Measurements from ENCODE around the gene AFAP1L2.

The AFAP1L2 gene

DNA sequence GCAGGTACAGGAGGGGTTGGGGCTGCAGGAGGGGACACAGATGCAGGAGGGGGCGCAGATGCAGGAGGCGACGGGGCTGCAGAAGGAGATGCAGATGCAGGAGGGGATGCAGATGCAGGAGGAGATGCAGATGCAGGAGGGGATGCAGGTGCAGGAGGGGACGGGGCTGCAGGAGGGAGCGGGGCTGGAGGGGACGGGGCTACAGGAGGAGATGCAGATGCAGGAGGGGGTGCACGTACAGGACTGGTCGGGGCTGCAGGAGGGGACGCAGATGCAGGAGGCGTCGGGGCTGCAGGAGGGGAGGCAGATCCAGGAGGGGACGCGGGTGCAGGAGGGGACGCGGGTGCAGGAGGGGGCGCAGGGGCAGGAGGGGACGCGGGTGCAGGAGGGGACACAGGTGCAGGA lies 98.8 kb downstream of the AFAP1L2 start:
- ATAC-seq = no peak
- no peak for TF ChIP-seq SNAI2 (CRISPR knock-in tag; IDR thresholded peaks at IDR 0.05)
- TF ChIP-seq GLIS3 (CRISPR knock-in tag; IDR thresholded peaks at IDR 0.05) = no peak
- no peak for TF ChIP-seq ARNTL (CRISPR knock-in tag; IDR thresholded peaks at IDR 0.05; ENCODE audit: borderline replicate concordance, low read depth)
- TF ChIP-seq ZNF70 (CRISPR knock-in tag; IDR thresholded peaks at IDR 0.05) = no peak
- no peak for TF ChIP-seq TCF4 (CRISPR knock-in tag; IDR thresholded peaks at IDR 0.05; ENCODE audit: borderline replicate concordance)
- TF ChIP-seq, protein P1, sequence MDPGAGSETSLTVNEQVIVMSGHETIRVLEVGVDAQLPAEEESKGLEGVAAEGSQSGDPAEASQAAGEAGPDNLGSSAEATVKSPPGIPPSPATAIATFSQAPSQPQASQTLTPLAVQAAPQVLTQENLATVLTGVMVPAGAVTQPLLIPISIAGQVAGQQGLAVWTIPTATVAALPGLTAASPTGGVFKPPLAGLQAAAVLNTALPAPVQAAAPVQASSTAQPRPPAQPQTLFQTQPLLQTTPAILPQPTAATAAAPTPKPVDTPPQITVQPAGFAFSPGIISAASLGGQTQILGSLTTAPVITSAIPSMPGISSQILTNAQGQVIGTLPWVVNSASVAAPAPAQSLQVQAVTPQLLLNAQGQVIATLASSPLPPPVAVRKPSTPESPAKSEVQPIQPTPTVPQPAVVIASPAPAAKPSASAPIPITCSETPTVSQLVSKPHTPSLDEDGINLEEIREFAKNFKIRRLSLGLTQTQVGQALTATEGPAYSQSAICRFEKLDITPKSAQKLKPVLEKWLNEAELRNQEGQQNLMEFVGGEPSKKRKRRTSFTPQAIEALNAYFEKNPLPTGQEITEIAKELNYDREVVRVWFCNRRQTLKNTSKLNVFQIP (CRISPR knock-in tag; IDR thresholded peaks at IDR 0.05; ENCODE audit: borderline replicate concordance, low read depth) = no peak
- TF ChIP-seq ZNF565 (CRISPR knock-in tag; conservative IDR thresholded peaks at IDR 0.05; ENCODE audit: low read depth) = no peak
- TF ChIP-seq ZC3H10 (CRISPR knock-in tag; IDR thresholded peaks at IDR 0.05) = no peak
- no peak for TF ChIP-seq ISL1 (CRISPR knock-in tag; IDR thresholded peaks at IDR 0.05)
- TF ChIP-seq RARB (CRISPR knock-in tag; IDR thresholded peaks at IDR 0.05) = no peak

GRCh38 chr10:114304571-114305421 lies 99.5 kb downstream of the AFAP1L2 start:
- TF ChIP-seq ZNF8 (CRISPR knock-in tag; IDR thresholded peaks at IDR 0.05) (no peak), ZNF70 (CRISPR knock-in tag; IDR thresholded peaks at IDR 0.05) (no peak), BACH2 (CRISPR knock-in tag; IDR thresholded peaks at IDR 0.05; ENCODE audit: borderline replicate concordance) (no peak), TCF4 (CRISPR knock-in tag; IDR thresholded peaks at IDR 0.05; ENCODE audit: borderline replicate concordance) (no peak), GLIS3 (CRISPR knock-in tag; IDR thresholded peaks at IDR 0.05) (no peak), ARNTL (CRISPR knock-in tag; IDR thresholded peaks at IDR 0.05; ENCODE audit: borderline replicate concordance, low read depth) (no peak), RARB (CRISPR knock-in tag; IDR thresholded peaks at IDR 0.05) (no peak), CSDC2 (CRISPR knock-in tag; IDR thresholded peaks at IDR 0.05) (no peak), PATZ1 (CRISPR knock-in tag; IDR thresholded peaks at IDR 0.05; ENCODE audit: borderline replicate concordance) (no peak), ZFP30 (CRISPR knock-in tag; IDR thresholded peaks at IDR 0.05) (no peak)
- ATAC-seq = peak; percentile 86

DNA sequence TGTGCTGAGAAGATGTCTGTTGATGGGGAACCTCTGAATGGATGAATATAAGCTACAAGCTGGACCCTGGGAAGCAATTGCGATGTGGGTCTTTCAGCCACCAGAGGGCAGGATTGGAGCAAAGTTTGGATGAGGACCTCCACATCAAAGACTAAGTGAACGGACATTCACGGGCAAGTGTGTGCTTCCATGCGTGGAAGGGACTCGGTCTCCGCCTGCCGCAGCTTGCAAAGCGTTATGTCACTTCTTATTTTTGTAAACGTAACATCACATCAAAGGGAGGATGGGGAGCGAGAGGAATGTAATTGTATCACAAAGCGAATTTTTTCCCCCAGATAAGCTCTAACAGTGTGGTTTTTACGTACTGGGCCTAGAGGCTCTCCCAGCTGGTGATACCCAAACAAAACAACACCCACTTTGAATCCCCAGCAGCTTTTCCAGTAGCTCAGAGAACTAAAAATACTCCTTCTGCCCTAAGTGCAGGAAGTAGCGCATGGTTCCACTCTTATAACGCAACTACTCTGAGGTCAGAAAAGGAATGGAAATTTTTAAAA lies 100.2 kb downstream of the AFAP1L2 start:
- no peak for TF ChIP-seq ZFP30 (CRISPR knock-in tag; IDR thresholded peaks at IDR 0.05)
- TF ChIP-seq ZC3H10 (CRISPR knock-in tag; IDR thresholded peaks at IDR 0.05) = no peak
- TF ChIP-seq PPARA (CRISPR knock-in tag; IDR thresholded peaks at IDR 0.05; ENCODE audit: borderline replicate concordance) = no peak
- TF ChIP-seq ZNF565 (CRISPR knock-in tag; conservative IDR thresholded peaks at IDR 0.05; ENCODE audit: low read depth) = no peak
- no peak for TF ChIP-seq ZNF70 (CRISPR knock-in tag; IDR thresholded peaks at IDR 0.05)
- no peak for TF ChIP-seq ESRRG (CRISPR knock-in tag; IDR thresholded peaks at IDR 0.05)
- no peak for TF ChIP-seq CSDC2 (CRISPR knock-in tag; IDR thresholded peaks at IDR 0.05)
- TF ChIP-seq CSRNP3 (CRISPR knock-in tag; IDR thresholded peaks at IDR 0.05) = no peak
- peak; percentile 87 for ATAC-seq

DNA sequence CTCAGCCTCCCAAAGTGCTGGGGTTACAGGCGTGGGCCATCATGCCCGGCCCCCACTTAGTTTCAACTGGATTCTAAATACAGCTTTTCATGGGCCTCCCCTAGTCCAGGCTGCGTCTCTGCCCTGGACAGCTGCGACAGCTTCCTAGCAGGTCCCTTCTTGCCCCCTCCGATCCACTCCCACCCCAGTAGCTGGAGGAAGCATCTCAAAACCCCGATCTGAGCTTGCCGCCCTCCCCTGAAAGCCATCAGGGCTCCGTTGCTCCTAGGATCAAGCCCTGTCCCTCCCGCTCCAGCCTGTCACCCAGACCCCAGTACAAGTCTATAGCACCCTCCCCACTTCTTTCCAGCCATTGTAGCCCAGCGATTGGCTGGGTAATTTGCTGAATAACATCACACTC lies 100.7 kb downstream of the AFAP1L2 start:
- ATAC-seq = peak; percentile 14
- no peak for TF ChIP-seq TCF4 (CRISPR knock-in tag; IDR thresholded peaks at IDR 0.05; ENCODE audit: borderline replicate concordance)
- no peak for TF ChIP-seq TOX (CRISPR knock-in tag; IDR thresholded peaks at IDR 0.05; ENCODE audit: borderline replicate concordance)

DNA sequence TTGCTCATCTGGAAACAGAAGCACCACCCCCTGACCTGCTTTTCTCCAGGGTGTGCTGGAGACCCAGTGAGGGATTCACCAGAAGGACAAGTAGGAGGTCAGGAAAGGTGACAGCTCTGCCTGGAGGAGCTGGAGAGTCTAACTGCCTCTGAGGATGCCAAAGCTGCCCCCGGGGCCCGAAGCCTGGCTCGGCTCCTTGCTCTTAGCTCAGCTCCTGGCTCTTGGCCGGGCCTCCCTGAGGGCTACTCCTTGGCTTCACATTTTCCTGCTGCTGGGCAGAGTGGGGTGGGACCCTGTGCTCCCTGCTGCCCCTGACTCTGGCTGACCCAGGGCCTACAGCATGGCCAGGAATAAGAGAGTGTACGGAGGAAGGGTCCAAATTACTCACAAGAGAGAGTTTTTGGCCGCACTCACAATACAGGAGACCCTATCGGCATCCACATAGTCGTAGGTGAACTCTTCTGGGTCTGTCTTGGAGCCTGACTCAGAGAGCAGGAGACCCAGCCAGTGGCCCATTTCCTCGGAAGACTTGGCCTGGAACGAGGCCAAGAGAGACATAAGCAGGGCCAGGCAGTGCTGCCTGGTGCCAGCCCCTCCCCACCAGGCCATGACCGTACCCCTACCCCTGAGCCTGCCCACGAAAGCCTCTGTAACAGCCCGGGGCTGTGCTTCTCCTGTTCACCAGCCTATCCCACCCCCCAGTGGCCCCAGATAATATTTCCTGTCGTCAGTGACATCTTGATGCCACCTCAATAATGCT lies 102.2 kb downstream of the AFAP1L2 start:
- no peak for ATAC-seq
- TF ChIP-seq, protein P2, sequence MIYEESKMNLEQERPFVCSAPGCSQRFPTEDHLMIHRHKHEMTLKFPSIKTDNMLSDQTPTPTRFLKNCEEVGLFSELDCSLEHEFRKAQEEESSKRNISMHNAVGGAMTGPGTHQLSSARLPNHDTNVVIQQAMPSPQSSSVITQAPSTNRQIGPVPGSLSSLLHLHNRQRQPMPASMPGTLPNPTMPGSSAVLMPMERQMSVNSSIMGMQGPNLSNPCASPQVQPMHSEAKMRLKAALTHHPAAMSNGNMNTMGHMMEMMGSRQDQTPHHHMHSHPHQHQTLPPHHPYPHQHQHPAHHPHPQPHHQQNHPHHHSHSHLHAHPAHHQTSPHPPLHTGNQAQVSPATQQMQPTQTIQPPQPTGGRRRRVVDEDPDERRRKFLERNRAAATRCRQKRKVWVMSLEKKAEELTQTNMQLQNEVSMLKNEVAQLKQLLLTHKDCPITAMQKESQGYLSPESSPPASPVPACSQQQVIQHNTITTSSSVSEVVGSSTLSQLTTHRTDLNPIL (CRISPR knock-in tag; IDR thresholded peaks at IDR 0.05; ENCODE audit: low read depth) = no peak
- TF ChIP-seq ZNF8 (CRISPR knock-in tag; IDR thresholded peaks at IDR 0.05) = no peak
- TF ChIP-seq CSDC2 (CRISPR knock-in tag; IDR thresholded peaks at IDR 0.05) = no peak
- no peak for TF ChIP-seq ZC3H10 (CRISPR knock-in tag; IDR thresholded peaks at IDR 0.05)
- TF ChIP-seq, protein P3, sequence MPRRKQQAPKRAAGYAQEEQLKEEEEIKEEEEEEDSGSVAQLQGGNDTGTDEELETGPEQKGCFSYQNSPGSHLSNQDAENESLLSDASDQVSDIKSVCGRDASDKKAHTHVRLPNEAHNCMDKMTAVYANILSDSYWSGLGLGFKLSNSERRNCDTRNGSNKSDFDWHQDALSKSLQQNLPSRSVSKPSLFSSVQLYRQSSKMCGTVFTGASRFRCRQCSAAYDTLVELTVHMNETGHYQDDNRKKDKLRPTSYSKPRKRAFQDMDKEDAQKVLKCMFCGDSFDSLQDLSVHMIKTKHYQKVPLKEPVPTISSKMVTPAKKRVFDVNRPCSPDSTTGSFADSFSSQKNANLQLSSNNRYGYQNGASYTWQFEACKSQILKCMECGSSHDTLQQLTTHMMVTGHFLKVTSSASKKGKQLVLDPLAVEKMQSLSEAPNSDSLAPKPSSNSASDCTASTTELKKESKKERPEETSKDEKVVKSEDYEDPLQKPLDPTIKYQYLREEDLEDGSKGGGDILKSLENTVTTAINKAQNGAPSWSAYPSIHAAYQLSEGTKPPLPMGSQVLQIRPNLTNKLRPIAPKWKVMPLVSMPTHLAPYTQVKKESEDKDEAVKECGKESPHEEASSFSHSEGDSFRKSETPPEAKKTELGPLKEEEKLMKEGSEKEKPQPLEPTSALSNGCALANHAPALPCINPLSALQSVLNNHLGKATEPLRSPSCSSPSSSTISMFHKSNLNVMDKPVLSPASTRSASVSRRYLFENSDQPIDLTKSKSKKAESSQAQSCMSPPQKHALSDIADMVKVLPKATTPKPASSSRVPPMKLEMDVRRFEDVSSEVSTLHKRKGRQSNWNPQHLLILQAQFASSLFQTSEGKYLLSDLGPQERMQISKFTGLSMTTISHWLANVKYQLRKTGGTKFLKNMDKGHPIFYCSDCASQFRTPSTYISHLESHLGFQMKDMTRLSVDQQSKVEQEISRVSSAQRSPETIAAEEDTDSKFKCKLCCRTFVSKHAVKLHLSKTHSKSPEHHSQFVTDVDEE (CRISPR knock-in tag; IDR thresholded peaks at IDR 0.05) = no peak
